ENCODE results near the gene DYRK3.
A peak's percentile ranks its signal among the peaks of the same experiment; 100 is the strongest.

DYRK3 gene

GRCh38 chr1:206684003-206684402 is 48.7 kb downstream of the DYRK3 start:
- no peak for DNase-seq

DNA sequence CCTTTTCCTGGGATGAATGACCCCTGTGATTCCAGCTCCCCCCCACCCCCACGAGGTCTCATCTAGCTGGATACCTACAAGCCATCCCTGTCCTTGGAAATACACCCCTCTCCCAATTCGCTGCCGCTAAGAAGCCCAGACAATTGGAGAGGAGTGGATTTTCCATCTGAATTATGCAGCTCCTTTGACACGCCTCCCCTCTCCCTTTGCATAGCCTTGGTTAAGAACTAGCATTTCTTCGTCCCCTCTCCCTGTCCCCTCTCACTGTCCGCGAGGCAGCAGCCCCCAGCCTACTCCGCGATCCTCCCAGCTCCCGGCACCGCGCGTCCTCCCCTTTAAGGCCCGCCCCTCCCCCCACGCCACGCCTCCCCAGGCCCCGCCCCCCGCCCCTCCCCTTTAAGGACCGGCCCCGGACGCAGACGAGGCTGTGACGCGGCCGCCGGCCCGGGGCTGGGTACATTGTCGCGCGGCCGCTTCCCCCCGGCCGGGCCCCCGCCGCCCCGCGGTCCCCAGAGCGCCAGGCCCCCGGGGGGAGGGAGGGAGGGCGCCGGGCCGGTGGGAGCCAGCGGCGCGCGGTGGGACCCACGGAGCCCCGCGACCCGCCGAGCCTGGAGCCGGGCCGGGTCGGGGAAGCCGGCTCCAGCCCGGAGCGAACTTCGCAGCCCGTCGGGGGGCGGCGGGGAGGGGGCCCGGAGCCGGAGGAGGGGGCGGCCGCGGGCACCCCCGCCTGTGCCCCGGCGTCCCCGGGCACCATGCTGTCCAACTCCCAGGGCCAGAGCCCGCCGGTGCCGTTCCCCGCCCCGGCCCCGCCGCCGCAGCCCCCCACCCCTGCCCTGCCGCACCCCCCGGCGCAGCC is 49.4 kb downstream of the DYRK3 start, which contains the start of gene MAPKAPK2:
Gene MAPKAPK2 (plus strand): TSS at position 428 of the 856 bp plus-strand sequence. CDS start 325 bp downstream, at position 753.
- peak; percentile 87 to 96 (median 92) for DNase-seq

DNA sequence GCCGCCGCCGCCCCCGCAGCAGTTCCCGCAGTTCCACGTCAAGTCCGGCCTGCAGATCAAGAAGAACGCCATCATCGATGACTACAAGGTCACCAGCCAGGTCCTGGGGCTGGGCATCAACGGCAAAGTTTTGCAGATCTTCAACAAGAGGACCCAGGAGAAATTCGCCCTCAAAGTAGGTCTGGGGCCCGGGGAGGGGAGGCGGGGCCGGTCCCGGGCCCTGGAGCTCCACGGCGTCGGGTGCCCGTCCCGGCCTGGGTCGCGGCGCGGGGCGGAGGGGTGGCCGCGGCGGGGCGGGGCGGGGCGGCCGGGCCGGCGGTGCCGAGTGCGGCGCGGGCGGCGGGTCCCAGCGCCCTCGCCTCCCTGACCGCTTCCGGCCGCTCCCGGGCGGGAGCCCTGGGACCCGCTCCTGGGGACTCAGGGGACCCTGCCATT is 50.0 kb downstream of the DYRK3 start:
- peak; percentile 53 to 76 (median 68) for DNase-seq

GRCh38 chr1:206685769-206686477 is 50.6 kb downstream of the DYRK3 start:
- DNase-seq, result peak; percentile 88 to 94 (median 90)

DNA sequence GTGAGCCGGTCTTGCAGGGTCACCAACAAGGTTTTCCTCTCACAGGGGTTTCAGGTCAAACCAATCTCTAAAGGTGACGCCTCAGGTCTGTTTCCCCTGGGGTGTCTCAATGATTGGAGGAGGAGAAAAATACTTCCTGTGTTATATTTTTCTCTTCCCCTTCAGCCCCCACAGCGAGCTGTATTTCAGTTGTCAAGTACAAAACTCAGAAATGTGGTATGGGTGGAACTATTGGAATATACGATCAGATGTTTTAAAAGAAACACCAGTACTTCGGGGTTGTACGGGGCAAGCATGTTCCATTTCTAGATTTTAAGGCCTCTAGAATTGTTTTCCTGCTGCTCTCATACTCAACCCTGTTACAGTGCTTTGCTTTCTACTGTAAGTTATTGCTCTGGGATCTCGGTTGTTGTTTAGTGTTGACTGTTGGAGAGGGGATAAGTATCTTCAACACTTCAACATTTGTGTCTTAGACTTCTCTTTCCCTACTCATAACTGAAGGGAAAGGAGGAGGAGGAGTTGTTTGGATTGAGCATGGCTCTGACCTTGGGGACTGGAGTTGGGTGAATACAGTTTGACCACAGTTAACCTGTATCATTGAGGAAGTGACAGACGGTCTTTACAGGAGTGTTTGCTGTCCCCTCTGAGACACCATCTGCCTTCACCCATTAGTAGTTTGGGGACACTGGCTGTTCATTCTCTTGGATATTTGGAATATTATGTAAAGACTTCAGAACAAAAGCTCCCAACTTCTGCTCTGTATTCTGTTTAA is 51.3 kb downstream of the DYRK3 start:
- peak in 1 of 4 experiments; percentile 34 for DNase-seq

DNA sequence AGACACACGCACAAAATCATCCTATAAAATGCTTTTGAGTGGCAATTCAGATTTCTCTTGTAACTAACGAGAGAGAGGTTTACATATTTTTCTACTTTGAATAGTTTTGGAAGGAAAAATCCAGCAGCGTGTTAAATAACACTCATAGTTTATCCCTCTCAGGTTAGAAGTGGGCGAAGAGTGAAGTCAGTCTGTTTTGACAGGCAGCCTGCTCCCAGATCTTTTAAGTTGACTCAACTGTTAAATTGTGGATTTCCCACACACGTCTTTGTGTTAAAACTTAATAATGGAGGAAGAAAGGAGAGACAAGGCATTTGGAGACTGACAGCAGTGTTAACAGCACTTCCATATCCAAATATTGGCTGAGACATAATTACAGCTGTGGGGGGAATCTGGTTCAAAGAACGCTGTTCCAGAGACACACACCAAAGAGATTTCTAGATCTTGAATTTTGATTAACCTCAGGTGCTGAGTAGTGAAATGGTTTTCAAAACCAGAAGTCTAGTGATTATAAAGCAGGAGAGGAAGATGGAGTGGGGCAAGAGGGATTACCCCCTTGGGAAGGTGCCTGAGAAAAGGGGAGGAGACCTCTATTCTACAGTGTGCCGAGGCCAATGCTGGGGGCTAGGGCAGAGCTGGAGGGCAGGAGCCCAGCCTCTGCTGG is 52.0 kb downstream of the DYRK3 start:
- DNase-seq, result no peak

DNA sequence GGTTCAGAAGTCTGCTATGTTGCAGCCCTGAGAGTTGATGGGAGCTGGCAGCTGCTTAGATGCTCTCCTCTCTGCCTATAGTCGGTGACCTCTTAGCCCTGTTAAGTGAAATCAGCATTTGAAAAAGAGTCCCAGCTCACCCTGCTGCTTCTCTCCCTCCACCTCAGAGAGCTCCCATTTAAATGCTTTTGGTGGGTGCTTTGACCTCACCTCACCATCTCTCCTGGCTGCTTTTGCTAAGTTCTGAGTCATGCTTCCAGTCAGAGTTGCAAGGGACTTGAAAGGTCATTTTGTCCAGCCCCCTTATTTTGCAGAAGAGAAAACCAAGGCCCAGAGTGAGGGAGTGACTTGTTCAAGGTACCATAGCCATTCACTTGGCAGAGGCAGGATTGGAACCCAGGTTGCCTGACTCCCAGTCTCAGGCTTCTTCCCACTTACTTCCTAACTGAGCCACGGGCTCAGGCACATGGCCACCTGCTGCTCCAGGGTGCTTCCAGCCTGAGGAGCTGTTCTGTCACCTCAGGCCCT is 52.6 kb downstream of the DYRK3 start:
- DNase-seq, result peak in 3 of 4 experiments; percentile 21 to 58 (median 47)

DNA sequence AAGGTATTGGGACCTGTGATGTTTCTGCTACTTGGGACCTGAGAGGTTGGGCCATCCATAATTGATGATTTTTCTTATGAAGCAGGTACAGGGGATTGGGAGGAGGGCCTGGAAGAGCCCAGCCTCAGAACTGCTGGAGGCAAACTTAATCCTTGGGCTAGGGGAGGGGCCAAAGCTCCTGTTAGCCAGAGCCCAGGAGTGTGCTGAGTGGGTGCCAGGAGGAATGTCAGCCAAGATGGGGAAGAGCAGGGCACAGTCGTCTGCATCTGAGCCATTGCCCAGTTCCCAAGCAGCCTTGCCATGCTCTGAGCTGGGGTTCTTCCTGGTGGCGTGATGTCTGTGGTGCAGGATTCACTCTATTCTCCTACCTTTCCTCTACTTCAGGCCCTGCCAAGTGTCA is 55.2 kb downstream of the DYRK3 start:
- no peak for DNase-seq

- DNase-seq, result peak in 1 of 4 experiments; percentile 29
Observed at GRCh38 chr1:206691604-206692003, 56.3 kb downstream of the DYRK3 start.

GRCh38 chr1:206693029-206693428 is 57.7 kb downstream of the DYRK3 start:
- DNase-seq, result no peak

DNA sequence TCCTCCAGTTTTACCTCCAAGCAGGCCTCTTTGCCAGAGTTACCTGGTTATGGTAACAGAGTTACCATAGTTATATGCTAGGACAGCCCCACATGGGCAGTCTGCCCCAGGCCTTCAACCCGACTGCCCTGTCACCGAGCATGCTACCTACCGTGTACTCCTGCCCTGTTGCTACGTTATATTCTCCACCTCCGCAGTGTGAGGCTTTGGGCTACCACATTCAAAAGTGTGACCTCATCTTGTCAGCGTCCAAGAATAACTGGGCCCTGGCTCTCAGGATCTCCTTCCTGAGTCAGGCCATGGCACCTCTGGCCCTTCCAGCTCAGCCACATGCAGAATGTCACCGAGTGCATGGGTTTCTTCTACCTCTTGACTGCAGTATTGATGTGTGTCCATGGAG is 58.3 kb downstream of the DYRK3 start:
- no peak for DNase-seq

DNA sequence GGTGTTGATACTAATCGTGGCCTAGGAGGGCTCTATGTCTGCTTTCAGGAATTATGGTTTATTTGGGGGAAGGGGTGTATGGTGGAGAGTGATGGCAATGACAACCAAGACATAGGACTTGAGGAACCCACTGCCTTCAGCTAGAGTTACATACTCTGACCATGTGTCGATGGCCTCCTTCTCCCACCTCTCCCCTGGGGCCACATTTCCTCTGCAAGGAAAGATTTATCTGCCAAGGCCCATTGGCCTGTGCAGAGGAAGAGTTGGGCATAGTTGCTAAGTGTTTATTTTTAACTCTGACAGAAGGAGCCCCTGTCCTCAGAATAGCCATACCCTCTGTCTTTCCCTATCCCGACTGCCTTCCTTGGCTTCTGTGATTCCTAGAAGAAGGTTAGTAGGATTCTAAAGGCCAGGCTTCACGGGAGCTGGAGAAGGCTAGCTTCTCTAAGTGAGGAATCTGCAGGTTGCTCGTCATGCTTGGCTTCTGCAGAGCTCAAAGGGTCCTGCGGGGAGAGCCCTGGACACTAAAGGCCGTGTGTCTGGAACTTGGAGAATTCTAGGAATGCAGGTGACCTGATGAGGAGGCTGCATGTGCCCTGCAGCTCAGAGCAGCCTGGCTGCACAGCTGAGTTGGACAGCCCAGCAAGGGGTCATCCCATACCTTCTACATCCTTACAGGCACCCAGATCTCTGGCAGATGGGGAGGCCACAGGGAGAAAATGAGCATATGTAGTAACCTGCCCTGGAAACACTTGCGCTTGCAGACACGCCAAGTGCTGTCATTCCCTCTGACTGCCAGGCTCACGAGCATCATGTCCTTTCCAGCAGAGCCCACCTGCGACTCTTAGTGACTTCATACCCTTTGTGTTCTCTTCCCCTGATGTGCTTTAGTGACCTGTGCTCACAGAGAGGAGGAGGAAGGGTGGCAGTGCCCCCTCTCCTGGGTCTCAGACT is 59.1 kb downstream of the DYRK3 start:
- no peak for DNase-seq

- no peak for DNase-seq
Observed at GRCh38 chr1:206695733-206696132, 60.4 kb downstream of the DYRK3 start.

DNA sequence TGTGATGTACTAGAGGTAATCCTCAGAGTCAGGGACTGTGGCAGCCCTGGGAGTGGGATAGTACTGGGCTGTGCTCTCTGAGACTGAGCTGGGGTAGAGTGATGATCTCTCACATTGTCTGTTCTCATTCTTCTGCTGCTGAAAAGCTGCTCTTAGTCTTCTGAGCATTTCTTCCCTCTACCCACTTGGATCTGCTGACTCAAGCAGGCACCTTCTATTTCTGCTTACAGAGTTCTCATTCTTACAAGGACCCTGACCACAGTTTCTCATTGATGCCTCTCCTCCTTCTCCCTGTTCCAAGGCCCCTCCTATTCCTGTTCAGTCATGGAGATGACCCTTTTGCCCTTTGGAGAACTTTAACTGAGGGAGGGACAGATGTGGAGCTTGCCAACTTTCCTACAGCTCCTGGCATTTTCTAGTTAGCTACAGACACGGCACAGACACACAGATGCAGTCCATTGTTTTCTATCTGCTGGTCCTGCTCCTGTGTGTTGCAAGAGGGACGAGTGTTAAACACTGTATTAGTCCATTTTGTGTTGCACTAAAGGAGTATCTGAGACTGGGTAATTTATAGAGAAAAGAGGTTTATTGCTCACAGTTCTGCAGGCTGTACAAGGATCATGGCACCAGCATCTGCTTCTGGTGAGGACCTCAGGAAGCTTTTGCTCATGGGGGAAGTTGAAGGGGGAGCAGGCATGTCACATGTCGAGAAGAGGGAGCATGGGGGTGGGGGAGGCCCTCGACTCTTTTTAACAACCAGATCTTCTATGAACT is 61.7 kb downstream of the DYRK3 start:
- DNase-seq, result peak; percentile 16 to 44 (median 34)

- DNase-seq, result no peak
Observed at GRCh38 chr1:206698011-206698410, 62.7 kb downstream of the DYRK3 start.

All from suppressor macrophage (primary cell).